ENCODE measurements around the gene DNAJB1.

DNA sequence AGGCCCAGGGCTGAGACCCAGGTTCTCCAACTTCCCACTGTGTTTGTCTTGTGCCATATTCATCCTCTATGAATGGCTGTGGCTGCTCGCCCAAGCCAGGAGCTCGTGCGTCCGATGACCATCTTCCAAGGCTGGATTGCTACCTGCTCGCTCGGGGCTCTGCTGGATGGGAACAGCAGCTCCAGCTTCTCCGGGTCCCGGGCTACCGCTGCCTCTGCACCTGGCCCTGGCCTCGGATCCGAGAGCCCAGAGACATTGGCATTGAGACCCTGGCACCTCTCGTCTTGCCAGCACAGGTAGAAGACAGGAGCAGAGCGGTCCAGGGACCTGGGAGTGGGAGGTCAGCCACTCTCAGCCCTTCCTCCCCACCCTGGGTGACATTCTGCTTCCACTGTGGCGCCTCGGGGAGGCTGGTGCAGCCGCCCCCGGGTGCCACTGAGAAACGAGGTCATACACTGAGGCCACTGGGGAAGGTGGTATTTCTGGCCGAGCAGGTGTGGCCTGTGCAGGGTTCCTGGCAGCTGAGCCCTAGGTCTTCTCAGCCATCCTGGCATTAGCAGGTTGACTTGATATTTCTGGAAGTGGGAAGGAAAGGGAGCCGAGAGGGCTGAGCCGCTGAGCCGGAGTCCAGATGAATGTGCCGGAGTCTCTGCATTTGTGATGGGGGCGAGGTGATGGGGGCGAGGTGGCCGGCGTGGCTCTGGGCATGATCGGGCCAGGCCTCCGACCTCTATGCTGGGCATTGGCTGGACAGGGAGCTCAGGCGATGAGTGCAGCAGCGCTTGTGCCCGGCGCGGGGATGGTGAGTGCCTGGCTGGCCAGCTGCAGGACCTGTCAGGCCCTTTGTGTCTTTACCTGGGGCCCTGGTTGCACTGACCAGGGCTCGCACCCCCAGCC lies 35.1 kb upstream of the DNAJB1 start:
- TF ChIP-seq EZH2 (IDR thresholded peaks at IDR 0.05; ENCODE audit: insufficient read depth, poor library complexity, severe bottlenecking) (no peak), EZH2phosphoT487 (IDR thresholded peaks at IDR 0.05; ENCODE audit: insufficient read depth, low read depth) (no peak)

Measured in GM23248 (cell line).